ENCODE measurements around the gene DOK5. TPM values are rescaled to one million over a fixed set of nuclear protein-coding genes. Genes with fewer than 3 reads are reported as not detected.

Gene DOK5
- total and polyA plus RNA-seq, 7 donors, result 7.4 to 25.5 (median 13.3) TPM

- Histone ChIP-seq H3K27me3 (ENCODE audit: insufficient read depth in 3 of 3, low read length in 2 of 3) (no peaks in the 10 kb centered on the region), H3K4me3 (no peak overlapping the region), H3K4me1 (peaks cover 4% of the 10 kb centered on the region), H3K9me3 (no peaks in the 10 kb centered on the region), H3K27ac (no peak overlapping the region), H3K36me3 (ENCODE audit: insufficient read depth in 1 of 2, low read depth in 1 of 2) (no peaks in the 10 kb centered on the region)
- no peak for DNase-seq
- WGBS, 3 donors, result 93 to 96% (median 96%) methylated on average over 15 of the region's 15 CpGs
- no peak for TF ChIP-seq CTCF (IDR thresholded peaks at IDR 0.05)
- ATAC-seq, result no peak
- intact Hi-C loops (cut with DNase I), result loop anchor here in 1 of 2 donors (10.0 kb wide), 1 partner anchor 246 kb away; no protein-coding TSS in a partner anchor
Measured at GRCh38 chr20:54470697-54471096, 4.7 kb upstream of the DOK5 start.

- ATAC-seq (no peak), DNase-seq (no peak)
- Histone ChIP-seq H3K27ac (no peak overlapping the region), H3K27me3 (ENCODE audit: insufficient read depth in 3 of 3, low read length in 2 of 3) (no peaks in the 10 kb centered on the region), H3K36me3 (ENCODE audit: insufficient read depth in 1 of 2, low read depth in 1 of 2) (no peaks in the 10 kb centered on the region), H3K4me3 (no peak overlapping the region), H3K4me1 (peaks cover 4% of the 10 kb centered on the region), H3K9me3 (no peaks in the 10 kb centered on the region)
- intact Hi-C loops (cut with DNase I), result loop anchor here in 1 of 2 donors (10.0 kb wide), 1 partner anchor 248 kb away; no protein-coding TSS in a partner anchor
- 73 to 85% (median 77%) methylated on average over 5 of the region's 5 CpGs for WGBS, 3 donors
- no peak for TF ChIP-seq CTCF (IDR thresholded peaks at IDR 0.05)
Measured at GRCh38 chr20:54472607-54473006, 2.8 kb upstream of the DOK5 start.

- no peaks in the 10 kb centered on the region for H3K9me3 ChIP-seq
- no peak for ATAC-seq
- intact Hi-C loops (cut with DNase I), result loop anchor here in 1 of 2 donors (10.0 kb wide), 1 partner anchor 249 kb away; no protein-coding TSS in a partner anchor
- peaks cover 7% of the 10 kb centered on the region for H3K4me1 ChIP-seq
- H3K36me3 ChIP-seq (ENCODE audit: insufficient read depth in 1 of 2, low read depth in 1 of 2), result no peaks in the 10 kb centered on the region
- no peak for DNase-seq
- 73 to 77% (median 75%) methylated on average over 7 of the region's 7 CpGs for WGBS, 3 donors
- no peak overlapping the region for H3K27ac ChIP-seq
- TF ChIP-seq CTCF (IDR thresholded peaks at IDR 0.05), result no peak
- no peak overlapping the region for H3K4me3 ChIP-seq
- H3K27me3 ChIP-seq (ENCODE audit: insufficient read depth in 3 of 3, low read length in 2 of 3), result no peaks in the 10 kb centered on the region
Measured at GRCh38 chr20:54473340-54473739, 2.1 kb upstream of the DOK5 start.

- no peak for TF ChIP-seq CTCF (IDR thresholded peaks at IDR 0.05)
- Histone ChIP-seq H3K27me3 (ENCODE audit: insufficient read depth in 3 of 3, low read length in 2 of 3) (no peaks in the 10 kb centered on the region), H3K4me1 (peaks cover 7% of the 10 kb centered on the region), H3K27ac (no peak overlapping the region), H3K9me3 (no peaks in the 10 kb centered on the region), H3K4me3 (no peak overlapping the region), H3K36me3 (ENCODE audit: insufficient read depth in 1 of 2, low read depth in 1 of 2) (no peaks in the 10 kb centered on the region)
- intact Hi-C loops (cut with DNase I), result loop anchor here in 1 of 2 donors (10.0 kb wide), 1 partner anchor 249 kb away; no protein-coding TSS in a partner anchor
- ATAC-seq (no peak), DNase-seq (no peak)
- WGBS, 3 donors, result 30 to 50% (median 43%) methylated on average over 3 of the region's 3 CpGs
Measured at GRCh38 chr20:54474046-54474445, 1.3 kb upstream of the DOK5 start.

GRCh38 chr20:54474866-54475265, 527 bp upstream of the DOK5 start:
- no peak for DNase-seq
- peak overlapping the region; percentile 81 for H3K27ac ChIP-seq
- peaks cover 7% of the 10 kb centered on the region for H3K4me1 ChIP-seq
- intact Hi-C loops (cut with DNase I), result loop anchor here in 1 of 2 donors (5.0 to 10.0 kb wide), 2 partner anchors 142 to 250 kb away; no protein-coding TSS in a partner anchor
- ATAC-seq, result peak in 3 of 4 donors; percentile 6 to 20 (median 16)
- no peak for TF ChIP-seq CTCF (IDR thresholded peaks at IDR 0.05)
- H3K36me3 ChIP-seq (ENCODE audit: insufficient read depth in 1 of 2, low read depth in 1 of 2), result no peaks in the 10 kb centered on the region
- H3K4me3 ChIP-seq, result peak overlapping the region; percentile 79
- H3K9me3 ChIP-seq, result no peaks in the 10 kb centered on the region
- no peaks in the 10 kb centered on the region for H3K27me3 ChIP-seq (ENCODE audit: insufficient read depth in 3 of 3, low read length in 2 of 3)
- 6 to 13% (median 10%) methylated on average over 10 of the region's 10 CpGs for WGBS, 3 donors
